ENCODE results near the gene JAML.
A peak's percentile ranks its signal among the peaks of the same experiment; 100 is the strongest.

The JAML gene

DNA sequence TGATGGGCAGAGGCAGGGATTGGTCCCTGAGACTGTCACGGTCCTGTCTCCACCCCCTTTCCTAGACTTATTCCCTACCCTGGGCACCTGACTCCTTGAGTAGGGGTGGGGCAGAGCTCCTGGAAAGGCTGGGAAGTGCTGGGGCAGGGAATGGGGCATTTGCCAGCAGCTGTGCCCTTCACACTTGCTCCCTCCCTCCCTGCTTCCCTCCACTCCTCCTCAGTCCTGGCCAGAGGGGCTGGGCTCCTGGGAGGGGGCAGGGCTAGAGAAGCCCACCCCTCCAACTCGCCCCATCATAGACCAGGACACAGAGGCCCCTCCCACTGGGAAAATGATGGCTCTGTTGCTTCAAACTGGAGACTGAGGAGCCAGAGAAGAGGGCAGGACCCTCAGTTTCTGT lies 59.9 kb downstream of the JAML start:
- DNase-seq = no peak

GRCh38 chr11:118163494-118163893 lies 61.3 kb downstream of the JAML start:
- no peak for DNase-seq

DNA sequence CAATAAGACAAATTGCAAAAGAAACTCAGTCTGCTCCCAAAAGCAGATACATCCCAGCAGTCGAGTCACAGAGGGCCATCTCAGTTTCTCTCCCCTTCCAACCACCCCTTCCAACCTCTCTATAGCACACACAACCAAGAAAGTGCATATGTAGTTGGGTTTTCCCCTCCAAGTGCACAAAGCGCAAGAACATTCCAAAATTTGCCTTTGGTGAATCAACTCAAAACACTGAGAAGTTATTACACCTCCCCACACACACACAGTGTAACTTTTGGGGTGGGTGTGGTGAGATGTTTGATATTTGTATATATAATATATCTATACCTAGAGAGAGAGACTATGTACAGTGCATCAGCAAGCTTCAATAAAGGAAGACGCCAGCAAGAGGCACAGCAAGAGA lies 62.0 kb downstream of the JAML start:
- DNase-seq = no peak

- DNase-seq = no peak
These were observed 63.0 kb downstream of the JAML start for GRCh38 chr11:118161786-118162185.

GRCh38 chr11:118157186-118157895 lies 67.5 kb downstream of the JAML start:
- no peak for DNase-seq

DNA sequence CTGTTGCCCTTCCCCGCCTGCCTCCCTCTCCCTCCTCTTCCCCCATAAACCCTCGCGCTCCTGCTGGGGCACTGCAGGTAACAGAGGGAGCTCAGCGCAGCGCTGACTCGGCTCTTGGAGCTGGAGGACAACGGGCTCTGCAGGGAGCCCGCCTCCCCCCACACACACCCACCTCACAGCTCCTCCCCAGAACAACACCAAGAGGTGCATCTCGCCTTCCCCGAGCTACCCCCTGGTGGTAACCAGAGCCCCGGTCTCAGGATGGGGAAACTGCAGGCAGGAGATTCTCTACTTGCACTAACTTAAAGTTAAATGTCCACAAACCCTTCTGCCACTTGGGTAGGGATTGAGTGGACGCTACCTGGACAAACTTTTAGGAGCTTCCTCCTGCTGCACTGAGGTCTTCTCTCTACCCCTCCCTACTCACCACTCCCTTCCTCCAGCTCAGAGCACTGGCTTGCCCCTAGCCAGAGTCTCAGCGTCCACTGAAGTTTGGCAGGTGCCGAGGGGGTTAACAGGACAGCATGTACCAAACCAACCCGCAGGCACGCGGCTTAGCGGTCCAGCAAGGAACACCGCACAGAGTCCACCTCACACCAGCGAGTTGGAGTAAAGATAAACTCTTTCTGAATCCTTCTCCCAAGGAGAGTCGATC lies 68.2 kb downstream of the JAML start:
- peak; percentile 17 for DNase-seq

DNA sequence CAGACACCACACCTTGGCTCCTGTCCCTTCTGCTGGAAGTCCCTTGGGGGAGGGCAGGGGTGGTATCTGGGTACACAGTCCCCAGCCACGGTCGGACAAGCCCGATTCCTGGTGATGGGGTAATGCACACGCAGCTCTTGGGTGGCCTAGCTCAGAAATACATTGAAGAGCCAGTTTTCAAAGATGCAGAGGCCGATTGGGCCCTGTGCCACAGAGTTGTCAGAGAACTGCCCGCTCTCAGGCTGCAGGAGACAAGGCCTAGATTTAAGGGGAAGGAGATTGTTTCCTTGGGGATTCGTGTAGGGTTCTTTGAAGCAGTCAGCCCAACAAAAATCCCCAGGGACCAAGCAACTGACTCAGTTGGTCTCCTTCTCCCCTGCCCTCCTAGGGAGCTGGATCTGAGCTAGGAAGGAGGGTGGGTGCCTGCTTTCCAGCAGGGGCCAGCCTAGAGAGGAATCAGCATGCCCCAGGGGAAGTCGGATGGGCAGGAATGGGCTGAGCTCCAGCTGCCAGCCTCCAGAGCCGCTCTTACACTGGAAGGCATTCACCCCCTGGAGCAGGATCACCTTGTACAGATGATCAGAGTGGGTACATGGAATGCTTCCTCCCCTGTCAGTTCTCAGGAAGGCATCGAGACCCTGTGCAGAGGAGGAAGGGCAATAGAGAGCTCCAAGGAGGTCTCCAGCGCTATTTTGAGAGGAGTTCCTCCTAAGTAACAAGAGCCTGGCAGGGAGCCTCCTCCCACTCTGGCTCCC lies 68.9 kb downstream of the JAML start:
- DNase-seq = no peak

- DNase-seq = no peak
These were observed 70.2 kb downstream of the JAML start for GRCh38 chr11:118154641-118155040.

DNA sequence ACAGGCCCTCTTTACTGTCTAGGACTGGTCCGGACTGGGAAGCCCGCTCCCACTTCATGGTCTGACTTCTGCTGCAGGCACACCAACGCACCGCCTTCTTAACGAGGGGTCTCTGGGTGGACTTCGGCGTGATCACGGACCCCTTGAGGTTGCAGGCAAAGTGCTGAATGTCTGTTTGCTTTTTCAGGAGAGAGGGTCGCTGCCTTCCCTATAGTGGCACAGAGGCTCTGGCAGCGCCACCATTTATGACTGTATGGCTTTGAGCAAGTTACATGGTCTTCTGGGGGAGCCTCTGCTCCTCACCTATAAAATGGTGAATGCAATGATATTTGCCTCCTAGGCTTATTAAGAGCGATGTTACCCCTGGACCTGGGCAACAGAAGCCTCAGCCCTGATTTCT lies 70.8 kb downstream of the JAML start:
- DNase-seq = no peak

GRCh38 chr11:118153516-118153915 lies 71.3 kb downstream of the JAML start:
- no peak for DNase-seq

- no peak for DNase-seq
These were observed 72.0 kb downstream of the JAML start, which contains the start of gene SCN4B for GRCh38 chr11:118152552-118153471. TSS of gene SCN4B (minus strand) at chr11:118152823. CDS start at chr11:118152673, 150 bp downstream.

- DNase-seq = no peak
These were observed 72.7 kb downstream of the JAML start for GRCh38 chr11:118152020-118152551.

- no peak for DNase-seq
These were observed 73.4 kb downstream of the JAML start for GRCh38 chr11:118151431-118151830.

DNA sequence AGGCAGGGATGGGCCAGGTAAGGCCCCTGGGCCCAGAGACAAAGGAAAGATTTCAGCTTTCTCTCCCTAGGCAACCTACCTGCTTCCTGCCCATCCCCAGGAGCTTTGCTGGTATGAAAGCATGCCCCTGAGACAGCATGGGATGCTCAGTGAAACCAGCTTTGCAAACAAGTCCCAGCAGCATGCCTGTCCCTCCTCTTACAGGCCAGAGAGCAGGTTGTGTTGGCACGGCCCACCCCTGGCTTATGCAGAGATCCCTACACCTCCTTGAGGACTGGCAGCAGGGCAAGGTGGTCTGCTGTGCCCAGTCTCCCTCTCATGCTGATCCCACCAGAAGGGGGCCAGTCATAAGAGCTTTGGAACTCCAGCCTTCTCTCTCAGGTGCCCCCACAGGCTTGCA lies 75.3 kb downstream of the JAML start:
- DNase-seq = no peak

GRCh38 chr11:118148856-118149255 lies 76.0 kb downstream of the JAML start:
- no peak for DNase-seq

DNA sequence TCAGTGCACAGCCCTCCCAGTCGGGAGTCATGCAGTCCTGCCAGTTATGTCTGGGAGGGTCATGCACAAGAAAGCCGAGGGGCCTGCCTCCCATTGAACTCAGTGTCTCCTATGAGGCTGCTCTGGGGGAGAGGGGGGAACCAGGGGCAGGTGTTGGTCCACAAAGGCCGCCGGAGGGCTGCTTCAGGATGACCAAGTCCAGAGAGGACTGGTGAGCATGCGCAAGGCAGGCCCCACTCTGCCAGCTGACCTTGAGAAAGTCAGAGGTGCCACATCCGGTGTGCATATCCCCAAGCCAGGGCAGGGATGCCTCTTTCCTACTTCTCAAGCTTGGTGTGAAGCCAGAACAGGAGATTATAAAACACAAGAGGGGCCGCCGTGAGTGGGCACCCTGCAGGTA lies 76.6 kb downstream of the JAML start:
- DNase-seq = no peak

DNA sequence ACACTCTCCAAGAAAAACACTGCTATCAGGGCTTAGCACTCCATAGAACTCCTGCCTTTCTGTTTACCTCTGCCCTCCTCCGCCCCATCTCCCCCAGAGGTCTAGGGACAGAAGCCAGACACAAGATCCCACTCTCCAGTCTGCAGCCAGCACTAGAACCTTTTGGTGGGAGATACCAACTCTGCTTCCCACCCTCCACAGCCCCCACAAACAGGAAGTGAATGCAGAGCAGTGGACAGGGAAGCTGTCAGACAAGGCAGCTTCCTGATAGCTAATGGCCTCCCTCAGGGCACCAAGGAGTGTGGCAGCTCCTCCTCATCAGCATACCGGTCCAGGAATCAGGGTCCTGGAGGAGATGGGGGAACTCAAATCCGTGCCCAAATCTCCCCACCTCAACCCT lies 77.3 kb downstream of the JAML start:
- no peak for DNase-seq

- no peak for DNase-seq
These were observed 78.3 kb downstream of the JAML start for GRCh38 chr11:118146554-118146953.

- DNase-seq = peak; percentile 90
These were observed 79.3 kb downstream of the JAML start for GRCh38 chr11:118145285-118146227.

GRCh38 chr11:118144301-118145268 lies 80.2 kb downstream of the JAML start:
- DNase-seq = no peak
